GM21576 (cell line): ENCODE data around the gene TCF12.
"Not testable (repeated sequence)": the region's sequence is repeated elsewhere in the genome, so short reads cannot be mapped to it uniquely, and the experiment has no call there.

ENCODE experiments used
- ATAC-seq: cut with Tn5 transposase; IDR thresholded peaks from one replicate; pipeline ENCODE4 v1.9.1; 2021; ENCODE audit warnings: mild to moderate bottlenecking, moderate library complexity; ENCODE audit not compliant: unreplicated experiment

TCF12 gene

GRCh38 chr15:57159767-57160166 is 241.3 kb downstream of the TCF12 start:
- no peak for ATAC-seq

GRCh38 chr15:57160823-57161560 is 242.5 kb downstream of the TCF12 start:
- ATAC-seq = no peak

GRCh38 chr15:57164251-57164650 is 245.8 kb downstream of the TCF12 start:
- not testable (repeated sequence) for ATAC-seq

GRCh38 chr15:57165992-57166391 is 247.5 kb downstream of the TCF12 start:
- no peak for ATAC-seq

GRCh38 chr15:57167821-57168395 is 249.5 kb downstream of the TCF12 start:
- no peak for ATAC-seq

GRCh38 chr15:57169643-57170042 is 251.2 kb downstream of the TCF12 start:
- ATAC-seq = no peak

GRCh38 chr15:57171426-57171825 is 253.0 kb downstream of the TCF12 start:
- ATAC-seq = no peak

- ATAC-seq = no peak
Observed at GRCh38 chr15:57172925-57173324, 254.5 kb downstream of the TCF12 start.

- no peak for ATAC-seq
Observed at GRCh38 chr15:57183041-57183440, 264.6 kb downstream of the TCF12 start.

- ATAC-seq = no peak
Observed at GRCh38 chr15:57183614-57184344, 265.3 kb downstream of the TCF12 start.

- ATAC-seq = no peak
Observed at GRCh38 chr15:57184502-57184901, 266.1 kb downstream of the TCF12 start.

GRCh38 chr15:57185507-57186074 is 267.1 kb downstream of the TCF12 start:
- no peak for ATAC-seq

GRCh38 chr15:57189466-57189865 is 271.0 kb downstream of the TCF12 start:
- no peak for ATAC-seq

- ATAC-seq = no peak
Observed at GRCh38 chr15:57190208-57190607, 271.8 kb downstream of the TCF12 start.

- ATAC-seq = no peak
Observed at GRCh38 chr15:57193161-57193560, 274.7 kb downstream of the TCF12 start.

GRCh38 chr15:57195326-57195725 is 276.9 kb downstream of the TCF12 start:
- ATAC-seq = no peak

- no peak for ATAC-seq
Observed at GRCh38 chr15:57196865-57197264, 278.4 kb downstream of the TCF12 start.

- no peak for ATAC-seq
Observed at GRCh38 chr15:57198131-57198530, 279.7 kb downstream of the TCF12 start.

- ATAC-seq = no peak
Observed at GRCh38 chr15:57198654-57199291, 280.3 kb downstream of the TCF12 start.

- no peak for ATAC-seq
Observed at GRCh38 chr15:57201578-57201977, 283.1 kb downstream of the TCF12 start.

- no peak for ATAC-seq
Observed at GRCh38 chr15:57203906-57204305, 285.5 kb downstream of the TCF12 start.
